Central memory CD8-positive, alpha-beta T cell (primary cell): ENCODE measurements around the gene ZNF143.

ENCODE experiments used
- ATAC-seq: fragments of 150-1000 bp; cut with Tn5 transposase; replicated peaks from 2 replicates; pipeline ENCODE4 v1.10.0; 2022; ENCODE audit warnings: mild to moderate bottlenecking, moderate FRiP score, moderate number of reproducible peaks; ENCODE audit not compliant: poor library complexity, severe bottlenecking; ENCODE audit errors: extremely low read depth
- DNase-seq, 2 donors: peaks; one replicate each; pipeline ENCODE4 v3.0.0; 2021; ENCODE audit warnings: low spot score in 2 of 2
- H3K27ac Mint-ChIP-seq: one replicate; pipeline ENCODE4 v1.8.0; 2022; ENCODE audit warnings: low read depth, mild to moderate bottlenecking, moderate library complexity, mixed read lengths
- H3K27me3 Mint-ChIP-seq: one replicate; pipeline ENCODE4 v1.8.0; 2022; ENCODE audit warnings: mixed read lengths
- H3K36me3 Mint-ChIP-seq: one replicate; pipeline ENCODE4 v1.8.0; 2022; ENCODE audit warnings: mild to moderate bottlenecking, moderate library complexity, mixed read lengths; ENCODE audit not compliant: insufficient read depth
- H3K4me1 Mint-ChIP-seq: one replicate; pipeline ENCODE4 v1.8.0; 2022; ENCODE audit warnings: mixed read lengths
- H3K4me3 Mint-ChIP-seq: one replicate; pipeline ENCODE4 v1.8.0; 2022; ENCODE audit warnings: mild to moderate bottlenecking, moderate library complexity, mixed read lengths
- H3K9me3 Mint-ChIP-seq: one replicate; pipeline ENCODE4 v1.8.0; 2022; ENCODE audit warnings: mixed read lengths

Gene ZNF143

DNA sequence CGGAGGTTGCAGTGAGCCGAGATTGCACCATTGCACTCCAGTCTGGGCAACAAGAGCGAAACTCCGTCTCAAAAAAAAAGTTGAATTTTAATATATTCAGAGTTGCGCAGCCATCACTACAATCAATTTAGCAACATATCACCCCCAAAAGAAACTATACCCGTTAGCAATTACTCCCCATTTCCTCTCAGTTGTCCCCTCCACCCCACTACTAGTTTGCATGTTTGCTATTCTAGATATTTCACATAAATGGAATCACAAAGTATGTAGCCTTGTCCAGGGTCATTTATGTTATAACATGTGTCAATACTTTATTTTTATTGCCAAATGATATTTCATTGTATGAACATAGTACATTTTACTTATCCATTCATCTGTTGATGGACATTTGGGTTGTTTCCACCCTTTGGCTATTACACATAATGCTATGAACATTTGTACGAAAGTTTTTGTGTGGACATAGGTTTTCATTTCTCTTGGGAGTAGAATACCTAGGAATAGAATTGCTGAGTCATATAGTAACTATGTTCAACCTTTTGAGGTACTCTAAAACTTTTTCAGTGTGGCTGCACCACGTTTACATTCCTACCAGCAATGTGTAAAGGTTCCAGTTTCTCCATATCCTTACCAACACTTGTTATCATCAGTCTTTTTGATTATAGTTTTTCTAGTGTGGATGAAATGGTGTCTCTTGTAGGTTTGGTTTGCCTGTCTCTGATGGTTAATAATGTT lies 2.2 kb downstream of the ZNF143 start:
- peak overlapping the region; percentile 29 for H3K27ac Mint-ChIP-seq
- ATAC-seq (no peak), DNase-seq (no peak)
- peak overlapping the region; percentile 66 for H3K4me3 Mint-ChIP-seq
- peaks cover 43% of the 10 kb centered on the region for H3K4me1 Mint-ChIP-seq
- H3K36me3 Mint-ChIP-seq, result peaks cover 17% of the 10 kb centered on the region
- H3K9me3 Mint-ChIP-seq, result no peaks in the 10 kb centered on the region
- no peaks in the 10 kb centered on the region for H3K27me3 Mint-ChIP-seq

GRCh38 chr11:9470765-9471164 lies 10.0 kb downstream of the ZNF143 start:
- no peaks in the 10 kb centered on the region for H3K27me3 Mint-ChIP-seq
- peak overlapping the region; percentile 24 for H3K27ac Mint-ChIP-seq
- ATAC-seq (no peak), DNase-seq (no peak)
- H3K4me3 Mint-ChIP-seq, result no peak overlapping the region
- peaks cover 22% of the 10 kb centered on the region for H3K4me1 Mint-ChIP-seq
- no peaks in the 10 kb centered on the region for H3K9me3 Mint-ChIP-seq
- H3K36me3 Mint-ChIP-seq, result peaks cover 48% of the 10 kb centered on the region

DNA sequence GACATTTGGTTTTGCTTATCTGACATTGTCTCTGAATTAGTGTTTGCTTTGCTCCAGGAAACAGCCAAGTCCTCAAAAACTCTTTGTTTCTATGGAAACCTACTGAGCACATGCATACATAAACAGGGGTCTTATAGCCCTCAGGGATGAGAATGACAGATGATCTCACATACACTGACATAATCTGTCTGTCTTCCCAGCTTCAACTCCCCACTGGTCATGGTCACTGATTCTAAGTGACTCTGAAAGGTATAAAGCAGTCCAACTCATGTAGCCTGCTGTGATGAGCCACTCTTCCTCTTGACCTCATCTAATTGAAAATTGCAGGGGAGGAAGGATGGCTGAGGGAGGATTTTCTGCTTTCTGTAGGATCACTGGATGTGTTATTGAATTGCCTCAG lies 12.6 kb downstream of the ZNF143 start:
- DNase-seq (no peak), ATAC-seq (no peak)
- H3K4me1 Mint-ChIP-seq, result peaks cover 10% of the 10 kb centered on the region
- H3K27me3 Mint-ChIP-seq, result no peaks in the 10 kb centered on the region
- no peak overlapping the region for H3K27ac Mint-ChIP-seq
- H3K4me3 Mint-ChIP-seq, result no peak overlapping the region
- peaks cover 60% of the 10 kb centered on the region for H3K36me3 Mint-ChIP-seq
- no peaks in the 10 kb centered on the region for H3K9me3 Mint-ChIP-seq

DNA sequence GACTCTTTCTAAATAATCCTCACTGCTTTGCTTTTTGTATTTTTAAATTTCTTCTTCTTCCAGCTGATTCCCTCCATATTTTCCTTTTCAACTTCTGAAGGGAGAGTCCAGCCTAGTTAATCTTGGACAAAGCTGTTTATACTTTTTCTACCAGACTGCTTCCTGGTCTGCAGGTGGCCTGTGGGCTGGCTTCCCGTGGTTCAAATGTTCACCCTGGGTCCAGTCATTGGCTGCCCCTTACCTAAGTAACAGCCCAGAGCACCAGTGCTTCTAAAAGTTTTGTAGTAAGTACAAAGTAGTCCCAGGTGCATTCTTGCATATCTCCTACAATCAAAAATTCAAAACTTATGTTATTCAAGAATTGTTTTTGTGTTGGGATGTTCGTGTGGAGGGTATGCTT lies 19.1 kb downstream of the ZNF143 start:
- H3K36me3 Mint-ChIP-seq, result peaks cover 64% of the 10 kb centered on the region
- ATAC-seq (no peak), DNase-seq (no peak)
- no peaks in the 10 kb centered on the region for H3K9me3 Mint-ChIP-seq
- no peaks in the 10 kb centered on the region for H3K27me3 Mint-ChIP-seq
- no peak overlapping the region for H3K4me3 Mint-ChIP-seq
- no peak overlapping the region for H3K27ac Mint-ChIP-seq
- no peaks in the 10 kb centered on the region for H3K4me1 Mint-ChIP-seq

DNA sequence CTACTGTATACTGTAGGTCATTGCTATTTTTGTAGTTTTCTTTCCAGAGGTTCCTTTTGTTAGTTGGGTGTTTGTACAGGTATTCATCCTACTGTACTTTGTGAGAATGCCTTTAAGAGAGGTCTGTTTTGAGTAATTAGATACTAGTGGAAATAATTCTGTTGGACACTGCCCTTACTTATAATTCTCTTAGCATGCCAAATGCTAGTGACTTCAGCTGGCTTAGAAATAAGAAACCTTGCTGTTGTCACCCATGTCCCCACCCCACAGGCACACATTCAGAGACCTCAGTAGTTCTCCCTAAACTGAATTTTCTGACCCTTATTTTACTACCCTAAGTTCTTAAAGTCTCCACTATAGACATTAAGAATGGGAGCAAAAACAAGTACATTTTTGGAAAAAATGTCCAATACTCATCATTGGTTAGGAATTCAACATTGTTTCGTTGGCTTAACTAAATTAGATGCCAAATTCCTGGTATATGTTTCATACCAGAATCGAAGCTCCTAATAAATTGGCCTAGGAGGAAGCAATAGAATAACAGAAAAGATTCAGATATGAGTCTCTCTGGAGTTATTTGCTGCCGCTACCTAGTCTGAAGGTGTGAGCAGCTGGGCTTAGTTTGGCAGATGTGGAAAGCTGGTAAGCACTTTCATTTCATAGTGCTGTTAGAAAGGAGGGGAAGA lies 28.4 kb downstream of the ZNF143 start:
- Mint-ChIP-seq H3K4me1 (no peaks in the 10 kb centered on the region), H3K36me3 (peaks cover 47% of the 10 kb centered on the region), H3K4me3 (no peak overlapping the region), H3K9me3 (no peaks in the 10 kb centered on the region), H3K27me3 (no peaks in the 10 kb centered on the region), H3K27ac (no peak overlapping the region)
- ATAC-seq (no peak), DNase-seq (no peak)

DNA sequence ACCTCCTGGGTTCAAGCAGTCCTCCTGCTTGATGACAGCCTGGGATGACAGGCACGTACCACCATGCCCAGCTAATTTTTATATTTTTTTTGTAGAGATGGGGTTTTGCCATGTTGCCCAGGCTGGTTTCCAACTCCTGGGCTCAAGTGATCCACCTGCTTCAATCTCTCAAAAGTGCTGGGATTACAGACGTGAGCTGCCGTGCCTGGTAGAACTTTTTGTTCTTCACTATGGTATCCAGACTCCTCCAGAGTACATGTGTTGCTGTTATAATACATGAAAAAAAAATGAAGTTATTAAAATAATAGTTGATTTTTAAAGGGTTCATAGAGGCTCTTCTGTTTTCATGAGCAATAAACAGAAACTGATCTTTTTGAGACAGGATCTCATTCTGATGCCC lies 29.6 kb downstream of the ZNF143 start:
- H3K27ac Mint-ChIP-seq, result no peak overlapping the region
- no peaks in the 10 kb centered on the region for H3K4me1 Mint-ChIP-seq
- no peaks in the 10 kb centered on the region for H3K27me3 Mint-ChIP-seq
- no peak for ATAC-seq
- no peak overlapping the region for H3K4me3 Mint-ChIP-seq
- peaks cover 49% of the 10 kb centered on the region for H3K36me3 Mint-ChIP-seq
- no peaks in the 10 kb centered on the region for H3K9me3 Mint-ChIP-seq
- no peak for DNase-seq

DNA sequence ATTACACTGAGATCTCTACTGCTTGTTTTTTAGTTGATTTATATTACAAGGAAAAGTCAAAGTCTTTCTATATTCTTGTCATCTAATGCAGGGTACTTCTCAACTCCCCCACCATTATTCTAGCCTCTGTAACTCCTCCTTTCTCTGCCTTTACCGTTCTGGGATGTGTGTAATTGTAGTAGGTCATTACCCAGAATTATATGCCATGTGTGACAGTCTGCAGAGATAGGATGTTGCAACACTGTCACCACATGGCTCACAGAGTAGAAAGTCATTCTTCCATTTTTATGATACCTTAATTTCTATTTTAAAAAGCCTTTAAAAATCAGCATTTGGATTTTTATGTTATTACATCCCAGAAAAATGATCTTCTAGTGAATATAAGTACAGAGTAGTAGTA lies 32.7 kb downstream of the ZNF143 start:
- DNase-seq, result no peak
- Mint-ChIP-seq H3K9me3 (no peaks in the 10 kb centered on the region), H3K27ac (no peak overlapping the region), H3K4me3 (no peak overlapping the region), H3K36me3 (peaks cover 62% of the 10 kb centered on the region), H3K27me3 (no peaks in the 10 kb centered on the region), H3K4me1 (no peaks in the 10 kb centered on the region)
- no peak for ATAC-seq

DNA sequence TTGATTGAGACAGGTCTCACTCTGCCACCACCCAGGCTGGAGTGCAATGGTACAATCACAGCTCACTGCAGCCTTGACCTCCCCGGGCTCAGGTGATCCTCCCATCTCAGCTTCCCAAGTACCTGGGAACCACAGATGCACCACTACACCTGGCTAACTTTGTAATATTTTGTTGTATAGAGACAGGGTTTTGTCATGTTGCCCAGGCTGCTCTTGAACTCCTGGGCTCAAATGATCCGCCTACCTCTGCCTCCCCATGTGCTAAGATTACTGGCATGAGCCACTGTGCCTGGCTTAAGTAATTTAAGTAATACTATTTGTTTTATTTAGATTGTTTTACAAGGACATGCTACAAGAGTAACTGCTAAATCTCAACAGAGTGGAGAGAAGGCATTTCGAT lies 33.5 kb downstream of the ZNF143 start:
- H3K27me3 Mint-ChIP-seq, result no peaks in the 10 kb centered on the region
- ATAC-seq (no peak), DNase-seq (no peak)
- H3K4me3 Mint-ChIP-seq, result no peak overlapping the region
- H3K4me1 Mint-ChIP-seq, result no peaks in the 10 kb centered on the region
- H3K9me3 Mint-ChIP-seq, result no peaks in the 10 kb centered on the region
- H3K27ac Mint-ChIP-seq, result no peak overlapping the region
- peaks cover 63% of the 10 kb centered on the region for H3K36me3 Mint-ChIP-seq

DNA sequence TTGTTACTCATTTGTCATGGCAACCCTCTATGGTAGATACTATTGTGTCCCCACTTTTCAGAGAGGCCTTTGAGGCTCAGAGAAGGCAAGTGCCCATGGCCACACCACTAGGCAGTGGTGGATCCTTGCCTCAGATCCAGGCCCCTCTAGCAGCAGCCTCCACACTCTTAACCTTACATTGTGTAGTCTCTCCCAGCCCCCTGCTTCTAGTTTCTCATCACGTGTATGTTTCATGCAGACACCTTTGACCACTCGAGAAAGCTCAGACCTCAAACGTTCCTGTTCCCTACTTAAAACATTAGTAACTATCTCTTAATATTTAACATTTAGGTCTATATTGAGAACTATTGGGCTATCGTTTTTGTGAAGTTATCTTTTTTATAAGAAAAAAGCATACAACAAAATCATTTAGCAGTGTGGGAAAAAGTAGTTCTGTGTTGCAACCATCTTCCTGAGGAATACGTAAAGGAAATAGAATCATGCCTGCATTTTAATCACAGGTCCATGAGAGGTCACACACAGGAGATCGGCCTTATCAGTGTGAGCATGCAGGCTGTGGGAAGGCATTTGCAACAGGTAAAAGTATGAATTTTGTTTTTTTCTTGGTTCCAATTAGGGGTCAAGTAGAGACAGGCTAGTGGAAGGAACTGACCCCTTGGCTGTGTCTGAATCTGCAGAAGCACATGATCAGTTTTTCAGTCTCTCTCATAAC lies 35.1 kb downstream of the ZNF143 start:
- H3K36me3 Mint-ChIP-seq, result peaks cover 72% of the 10 kb centered on the region
- ATAC-seq, result no peak
- H3K27me3 Mint-ChIP-seq, result no peaks in the 10 kb centered on the region

DNA sequence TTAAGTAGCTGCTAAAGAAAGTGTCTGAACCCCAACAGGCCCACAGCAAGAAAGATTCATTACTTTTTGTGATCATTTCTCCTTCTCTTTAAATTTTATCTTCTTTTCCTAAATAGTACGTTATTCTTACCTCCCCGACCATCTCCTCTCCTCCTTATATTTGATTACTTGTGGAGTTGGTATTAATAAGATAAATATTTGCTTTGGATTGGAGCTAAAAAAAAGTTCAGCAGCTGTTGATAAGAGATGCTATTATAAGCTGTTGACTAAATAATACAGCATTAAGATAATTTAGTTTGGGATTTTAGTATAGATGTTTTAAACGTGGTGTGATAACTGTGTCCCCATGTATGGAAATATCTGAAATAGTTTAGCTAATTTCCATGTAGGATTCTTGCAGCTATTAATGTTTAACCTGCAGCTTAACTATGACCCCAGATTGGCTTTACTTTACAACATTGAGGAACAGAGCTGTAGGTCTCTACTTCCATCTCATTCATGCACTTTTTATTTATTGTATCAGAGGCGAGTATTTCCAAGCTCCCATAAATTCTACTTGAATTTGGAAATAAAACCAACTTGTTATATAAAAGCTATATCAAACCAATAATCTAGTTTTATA lies 37.8 kb downstream of the ZNF143 start:
- DNase-seq (no peak), ATAC-seq (no peak)
- Mint-ChIP-seq H3K9me3 (no peaks in the 10 kb centered on the region), H3K27me3 (no peaks in the 10 kb centered on the region), H3K4me1 (no peaks in the 10 kb centered on the region), H3K36me3 (peaks cover 75% of the 10 kb centered on the region), H3K27ac (peak overlapping the region; percentile 4), H3K4me3 (no peak overlapping the region)

More for the DNA sequence above, 35.1 kb downstream of the ZNF143 start:
- H3K4me1 Mint-ChIP-seq, result no peaks in the 10 kb centered on the region
- DNase-seq, result no peak
- no peaks in the 10 kb centered on the region for H3K9me3 Mint-ChIP-seq
- peak overlapping the region; percentile 24 for H3K27ac Mint-ChIP-seq
- H3K4me3 Mint-ChIP-seq, result no peak overlapping the region

GRCh38 chr11:9506489-9507276 lies 45.9 kb downstream of the ZNF143 start:
- Mint-ChIP-seq H3K27ac (no peak overlapping the region), H3K27me3 (no peaks in the 10 kb centered on the region), H3K36me3 (peaks cover 44% of the 10 kb centered on the region), H3K4me3 (no peak overlapping the region), H3K9me3 (no peaks in the 10 kb centered on the region), H3K4me1 (peaks cover 17% of the 10 kb centered on the region)
- ATAC-seq (peak; percentile 59), DNase-seq (peak; percentile 56 to 67)

DNA sequence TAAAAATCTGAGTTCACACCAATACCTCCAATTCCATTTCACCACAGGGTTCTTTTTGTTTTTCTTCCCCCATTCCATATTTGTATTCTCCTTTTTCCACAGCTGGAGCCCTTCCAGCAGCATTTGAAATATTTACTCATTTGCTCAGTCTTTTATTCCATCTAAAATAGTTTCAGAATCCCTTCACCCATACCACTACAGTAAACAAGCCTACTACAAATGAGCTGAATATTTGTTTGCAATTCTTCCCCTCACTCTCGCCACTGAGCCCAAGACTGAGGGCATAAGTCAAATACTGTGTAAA lies 46.4 kb downstream of the ZNF143 start:
- H3K36me3 Mint-ChIP-seq, result peaks cover 46% of the 10 kb centered on the region
- ATAC-seq, result no peak

More for the DNA sequence above, 46.4 kb downstream of the ZNF143 start:
- H3K27me3 Mint-ChIP-seq, result no peaks in the 10 kb centered on the region
- no peak overlapping the region for H3K4me3 Mint-ChIP-seq
- no peak overlapping the region for H3K27ac Mint-ChIP-seq
- H3K9me3 Mint-ChIP-seq, result no peaks in the 10 kb centered on the region
- DNase-seq, result no peak
- peaks cover 17% of the 10 kb centered on the region for H3K4me1 Mint-ChIP-seq
